BJ (cell line): Measurements from ENCODE around the gene RASGRF2. TPM values are rescaled to one million over a fixed set of nuclear protein-coding genes. Genes with fewer than 3 reads are reported as not detected.

Experiments used
- CTCF ChIA-PET: fragments of 350-600 bp; formaldehyde crosslinking; extraction: SDS; loops from one replicate; lab custom pipeline; 2021; ENCODE audit warnings: antibody characterized with exemption, inconsistent platforms; lab: Yijun Ruan, JAX
- POLR2A ChIA-PET: fragments of 300-600 bp; sonication (Branson Sonifier 250); formaldehyde crosslinking; extraction: SDS; loops from one replicate; lab custom pipeline; 2021; ENCODE audit warnings: antibody characterized with exemption; lab: Charles Lee
- DNase-seq: peaks from one replicate; pipeline ENCODE4 v3.0.0-alpha.2; 2011; ENCODE audit warnings: low read depth
- H3K27me3 ChIP-seq: 2 replicates; pipeline ENCODE4 v1.6.0; 2011; ENCODE audit warnings: low read length; ENCODE audit not compliant: control insufficient read depth, insufficient read depth
- H3K36me3 ChIP-seq: 2 replicates; pipeline ENCODE4 v1.5.1; 2011; ENCODE audit warnings: low read length; ENCODE audit not compliant: control insufficient read depth, insufficient read depth
- H3K4me3 ChIP-seq: 2 replicates; pipeline ENCODE4 v1.5.1; 2011; ENCODE audit warnings: low read depth, mild to moderate bottlenecking, control low read depth, low read length
- CTCF ChIP-seq: IDR thresholded peaks from 2 replicates; pipeline ENCODE4 v1.5.1; 2011; ENCODE audit warnings: low read depth, mild to moderate bottlenecking, control low read depth, inconsistent platforms, low read length, moderate library complexity; ENCODE audit not compliant: insufficient read depth
- polyA plus RNA-seq: library from polyadenylated mRNA; depleted of rRNA; stranded (reverse); fragments of >200 nt; gene quantifications from 2 replicates; pipeline ENCODE4 v1.2.3, GENCODE V29; 2011

RASGRF2 gene
- polyA plus RNA-seq, 1 experiment = 0.85 TPM

GRCh38 chr5:80967500-80968181 is 7.5 kb downstream of the RASGRF2 start:
- DNase-seq = peak; percentile 47
- Histone ChIP-seq H3K4me3 (no peak overlapping the region), H3K27me3 (no peaks in the 10 kb centered on the region), H3K36me3 (no peaks in the 10 kb centered on the region)
- ChIA-PET POLR2A (no interaction called here), CTCF (interaction anchor here (1.4 kb wide), 1 partner anchor 11 kb away, joined by 5 read pairs; no protein-coding TSS in a partner anchor)
- no peak for TF ChIP-seq CTCF

GRCh38 chr5:80973027-80973426 is 12.9 kb downstream of the RASGRF2 start:
- no peaks in the 10 kb centered on the region for H3K36me3 ChIP-seq
- no peak overlapping the region for H3K4me3 ChIP-seq
- no peak for TF ChIP-seq CTCF
- H3K27me3 ChIP-seq = no peaks in the 10 kb centered on the region
- CTCF ChIA-PET = no interaction called here
- POLR2A ChIA-PET = no interaction called here
- DNase-seq = no peak

- DNase-seq = no peak
- CTCF ChIA-PET = interaction anchor here (0.8 to 1.6 kb wide), 2 partner anchors 14 to 71 kb away, joined by 3 to 4 read pairs; no protein-coding TSS in a partner anchor
- TF ChIP-seq CTCF = no peak
Observed at GRCh38 chr5:80975065-80975464, 14.9 kb downstream of the RASGRF2 start.

GRCh38 chr5:80976985-80977384 is 16.8 kb downstream of the RASGRF2 start:
- ChIA-PET CTCF (no interaction called here), POLR2A (no interaction called here)
- DNase-seq = no peak

More at GRCh38 chr5:80975065-80975464, 14.9 kb downstream of the RASGRF2 start:
- POLR2A ChIA-PET = interaction anchor here (0.7 kb wide), 1 partner anchor 386 kb away, joined by 6 read pairs; no protein-coding TSS in a partner anchor
- H3K36me3 ChIP-seq = no peaks in the 10 kb centered on the region
- no peak overlapping the region for H3K4me3 ChIP-seq
- no peaks in the 10 kb centered on the region for H3K27me3 ChIP-seq

More at GRCh38 chr5:80976985-80977384, 16.8 kb downstream of the RASGRF2 start:
- TF ChIP-seq CTCF = no peak
- H3K4me3 ChIP-seq = no peak overlapping the region
- no peaks in the 10 kb centered on the region for H3K36me3 ChIP-seq
- H3K27me3 ChIP-seq = no peaks in the 10 kb centered on the region
